ENCODE results near the gene ST8SIA5.

The ST8SIA5 gene

GRCh38 chr18:46676182-46676835, 80.5 kb downstream of the ST8SIA5 start:
- Histone ChIP-seq H2AFZ (ENCODE audit: low read length, unreplicated experiment) (no peak overlapping the region), H3K4me1 (ENCODE audit: control insufficient read depth, insufficient read depth, low read length, unreplicated experiment) (peaks cover 4% of the 10 kb centered on the region), H3K27ac (ENCODE audit: low read depth, low read length) (no peak overlapping the region), H3K4me3 (ENCODE audit: low read depth, low read length) (no peak overlapping the region), H3K79me2 (ENCODE audit: control insufficient read depth, insufficient read depth, low read length, unreplicated experiment) (no peaks in the 10 kb centered on the region), H3K36me3 (ENCODE audit: insufficient read depth, low read length) (no peaks in the 10 kb centered on the region), H3K27me3 (ENCODE audit: insufficient read depth, low read length) (peaks cover 48% of the 10 kb centered on the region)

DNA sequence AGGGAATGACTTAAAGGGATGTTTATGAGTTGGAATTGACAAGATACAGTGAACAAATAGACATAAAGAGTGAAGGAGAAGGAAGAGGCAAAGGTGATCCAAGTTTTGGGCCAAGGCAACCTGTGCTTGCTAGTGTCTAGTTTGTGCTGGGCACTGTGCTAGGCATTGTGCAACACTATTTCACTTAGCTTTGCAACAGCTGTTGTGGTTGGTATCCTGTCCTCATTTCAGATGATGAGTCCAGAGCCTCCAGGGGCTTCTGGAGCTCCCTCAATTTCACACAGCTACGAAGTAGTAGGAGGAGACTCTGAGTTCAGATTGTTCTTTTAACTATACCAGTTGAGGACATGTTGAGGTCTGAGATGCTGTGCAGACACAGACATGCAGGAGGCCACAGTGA, 81.7 kb downstream of the ST8SIA5 start:
- Histone ChIP-seq H2AFZ (ENCODE audit: low read length, unreplicated experiment) (no peak overlapping the region), H3K27me3 (ENCODE audit: insufficient read depth, low read length) (peaks cover 59% of the 10 kb centered on the region), H3K27ac (ENCODE audit: low read depth, low read length) (no peak overlapping the region), H3K79me2 (ENCODE audit: control insufficient read depth, insufficient read depth, low read length, unreplicated experiment) (no peaks in the 10 kb centered on the region), H3K4me3 (ENCODE audit: low read depth, low read length) (no peak overlapping the region), H3K4me1 (ENCODE audit: control insufficient read depth, insufficient read depth, low read length, unreplicated experiment) (peaks cover 4% of the 10 kb centered on the region), H3K36me3 (ENCODE audit: insufficient read depth, low read length) (no peaks in the 10 kb centered on the region)

- Histone ChIP-seq H3K4me1 (ENCODE audit: control insufficient read depth, insufficient read depth, low read length, unreplicated experiment) (peaks cover 4% of the 10 kb centered on the region), H3K4me3 (ENCODE audit: low read depth, low read length) (no peak overlapping the region), H3K27me3 (ENCODE audit: insufficient read depth, low read length) (peaks cover 60% of the 10 kb centered on the region)
These were observed 84.5 kb downstream of the ST8SIA5 start for GRCh38 chr18:46672062-46672970.

DNA sequence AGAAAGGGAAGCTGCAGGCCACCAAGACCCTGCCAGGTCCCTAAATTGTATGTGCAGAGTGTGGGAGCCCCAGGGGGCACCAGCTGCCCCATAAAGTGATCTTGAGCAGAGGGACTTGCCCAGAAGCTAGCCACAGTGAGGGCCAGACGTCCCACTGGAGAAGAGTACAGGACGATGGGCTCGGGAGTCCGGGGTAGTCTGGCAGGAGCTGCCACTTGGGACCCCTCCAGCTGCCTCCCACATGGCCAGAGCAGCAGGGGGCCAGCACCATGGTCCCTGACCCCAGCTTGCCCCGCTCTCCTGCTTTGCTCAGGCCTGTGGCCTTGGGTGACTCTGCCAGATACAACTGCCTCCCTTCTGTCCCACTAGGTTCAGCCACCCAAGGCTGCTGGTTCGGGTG, 88.2 kb downstream of the ST8SIA5 start:
- Histone ChIP-seq H3K4me3 (ENCODE audit: low read depth, low read length) (no peak overlapping the region), H3K4me1 (ENCODE audit: control insufficient read depth, insufficient read depth, low read length, unreplicated experiment) (no peaks in the 10 kb centered on the region), H3K27ac (ENCODE audit: low read depth, low read length) (no peak overlapping the region), H3K36me3 (ENCODE audit: insufficient read depth, low read length) (no peaks in the 10 kb centered on the region), H3K79me2 (ENCODE audit: control insufficient read depth, insufficient read depth, low read length, unreplicated experiment) (no peaks in the 10 kb centered on the region), H2AFZ (ENCODE audit: low read length, unreplicated experiment) (no peak overlapping the region), H3K27me3 (ENCODE audit: insufficient read depth, low read length) (peaks cover 48% of the 10 kb centered on the region)

More at GRCh38 chr18:46672062-46672970, 84.5 kb downstream of the ST8SIA5 start:
- Histone ChIP-seq H3K79me2 (ENCODE audit: control insufficient read depth, insufficient read depth, low read length, unreplicated experiment) (no peaks in the 10 kb centered on the region), H3K27ac (ENCODE audit: low read depth, low read length) (no peak overlapping the region), H3K36me3 (ENCODE audit: insufficient read depth, low read length) (no peaks in the 10 kb centered on the region), H2AFZ (ENCODE audit: low read length, unreplicated experiment) (no peak overlapping the region)

DNA sequence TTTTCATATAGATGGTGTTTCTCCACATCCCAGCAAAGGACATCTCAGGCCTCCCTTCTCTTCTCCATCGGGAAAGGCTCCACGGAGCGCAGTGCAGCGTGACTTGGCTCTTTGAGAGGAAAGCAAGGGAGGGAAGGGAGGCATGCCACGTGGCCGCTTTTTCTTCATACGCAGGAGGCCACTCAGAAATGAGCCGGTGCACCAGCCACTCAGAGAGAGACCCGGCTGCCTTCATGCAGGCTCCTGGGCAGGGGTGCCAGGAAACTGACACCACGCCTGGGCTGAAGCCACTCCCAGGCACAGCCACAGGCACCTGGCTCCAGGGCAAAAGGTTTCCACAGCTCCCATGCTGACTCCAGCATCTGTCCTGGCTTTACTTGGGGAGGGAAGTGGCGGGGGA, 88.7 kb downstream of the ST8SIA5 start:
- no peaks in the 10 kb centered on the region for H3K36me3 ChIP-seq (ENCODE audit: insufficient read depth, low read length)
- no peak overlapping the region for H3K27ac ChIP-seq (ENCODE audit: low read depth, low read length)
- no peak overlapping the region for H3K4me3 ChIP-seq (ENCODE audit: low read depth, low read length)
- H3K27me3 ChIP-seq (ENCODE audit: insufficient read depth, low read length): peaks cover 48% of the 10 kb centered on the region
- no peaks in the 10 kb centered on the region for H3K4me1 ChIP-seq (ENCODE audit: control insufficient read depth, insufficient read depth, low read length, unreplicated experiment)
- no peaks in the 10 kb centered on the region for H3K79me2 ChIP-seq (ENCODE audit: control insufficient read depth, insufficient read depth, low read length, unreplicated experiment)
- no peak overlapping the region for H2AFZ ChIP-seq (ENCODE audit: low read length, unreplicated experiment)

GRCh38 chr18:46663539-46663938, 93.3 kb downstream of the ST8SIA5 start:
- Histone ChIP-seq H3K36me3 (ENCODE audit: insufficient read depth, low read length) (no peaks in the 10 kb centered on the region), H3K4me1 (ENCODE audit: control insufficient read depth, insufficient read depth, low read length, unreplicated experiment) (no peaks in the 10 kb centered on the region), H3K4me3 (ENCODE audit: low read depth, low read length) (no peak overlapping the region), H3K27me3 (ENCODE audit: insufficient read depth, low read length) (peaks cover 18% of the 10 kb centered on the region), H2AFZ (ENCODE audit: low read length, unreplicated experiment) (no peak overlapping the region), H3K27ac (ENCODE audit: low read depth, low read length) (no peak overlapping the region), H3K79me2 (ENCODE audit: control insufficient read depth, insufficient read depth, low read length, unreplicated experiment) (no peaks in the 10 kb centered on the region)

DNA sequence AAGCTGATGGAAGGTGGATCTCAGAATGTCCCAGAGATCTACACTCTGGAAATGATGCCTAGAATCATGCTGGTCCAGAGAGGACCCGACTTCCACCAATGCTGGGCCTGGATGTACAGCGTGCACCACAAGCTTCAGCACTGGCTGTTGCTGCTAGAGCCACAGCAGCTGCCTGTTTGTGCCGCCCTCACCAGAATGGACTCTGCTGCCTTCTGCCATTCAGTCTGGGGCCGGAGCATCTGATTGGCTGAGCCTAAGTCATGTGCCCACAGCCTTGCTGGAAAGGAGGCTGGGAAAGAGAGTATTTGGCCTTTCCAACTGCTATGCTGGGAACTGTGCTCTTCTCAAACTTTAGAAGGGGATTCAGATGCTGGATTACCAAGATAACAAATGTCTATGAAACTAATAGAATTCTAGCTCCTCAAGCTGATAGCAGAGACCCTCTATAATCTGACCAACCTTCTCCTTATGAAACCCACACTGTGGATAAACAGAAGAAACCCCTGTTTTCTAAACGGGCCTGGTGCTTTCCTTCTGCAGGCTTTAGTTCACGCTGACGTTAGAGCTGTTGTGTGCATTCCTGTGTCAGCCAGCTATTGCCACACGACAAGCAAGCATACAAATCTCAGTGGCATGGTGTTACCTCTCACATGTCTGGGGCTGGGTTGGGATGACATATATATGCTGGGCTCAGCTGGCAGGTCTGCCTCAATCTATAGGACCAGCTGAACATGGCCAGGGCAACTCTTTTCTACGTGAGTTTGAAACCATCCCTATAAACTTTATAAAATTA, 95.7 kb downstream of the ST8SIA5 start:
- H3K27ac ChIP-seq (ENCODE audit: low read depth, low read length): no peak overlapping the region

DNA sequence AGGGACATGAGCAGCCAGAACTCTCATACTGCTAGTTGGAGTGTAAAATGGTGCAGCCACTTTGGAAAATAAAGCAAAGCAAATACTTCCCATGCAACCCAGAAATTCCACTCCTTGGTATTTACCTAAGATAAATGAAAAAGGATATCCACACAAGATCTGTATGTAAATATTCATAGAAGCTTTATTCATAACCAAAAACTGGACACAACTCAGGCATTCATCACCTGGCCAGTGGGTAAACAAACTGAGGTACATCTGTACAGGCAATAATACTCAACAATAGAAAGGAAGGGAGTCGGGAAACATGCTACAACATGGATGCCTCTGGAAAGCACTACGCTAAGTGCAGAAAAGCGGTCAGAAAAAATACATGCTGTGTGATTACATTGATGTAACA, 97.4 kb downstream of the ST8SIA5 start:
- H3K4me3 ChIP-seq (ENCODE audit: low read depth, low read length): no peak overlapping the region
- no peaks in the 10 kb centered on the region for H3K79me2 ChIP-seq (ENCODE audit: control insufficient read depth, insufficient read depth, low read length, unreplicated experiment)
- H2AFZ ChIP-seq (ENCODE audit: low read length, unreplicated experiment): no peak overlapping the region
- no peak overlapping the region for H3K27ac ChIP-seq (ENCODE audit: low read depth, low read length)
- peaks cover 26% of the 10 kb centered on the region for H3K27me3 ChIP-seq (ENCODE audit: insufficient read depth, low read length)
- no peaks in the 10 kb centered on the region for H3K4me1 ChIP-seq (ENCODE audit: control insufficient read depth, insufficient read depth, low read length, unreplicated experiment)
- H3K36me3 ChIP-seq (ENCODE audit: insufficient read depth, low read length): no peaks in the 10 kb centered on the region

More for the DNA sequence above, 95.7 kb downstream of the ST8SIA5 start:
- Histone ChIP-seq H3K79me2 (ENCODE audit: control insufficient read depth, insufficient read depth, low read length, unreplicated experiment) (no peaks in the 10 kb centered on the region), H3K36me3 (ENCODE audit: insufficient read depth, low read length) (no peaks in the 10 kb centered on the region), H3K27me3 (ENCODE audit: insufficient read depth, low read length) (peaks cover 18% of the 10 kb centered on the region), H3K4me3 (ENCODE audit: low read depth, low read length) (no peak overlapping the region), H2AFZ (ENCODE audit: low read length, unreplicated experiment) (no peak overlapping the region), H3K4me1 (ENCODE audit: control insufficient read depth, insufficient read depth, low read length, unreplicated experiment) (no peaks in the 10 kb centered on the region)

DNA sequence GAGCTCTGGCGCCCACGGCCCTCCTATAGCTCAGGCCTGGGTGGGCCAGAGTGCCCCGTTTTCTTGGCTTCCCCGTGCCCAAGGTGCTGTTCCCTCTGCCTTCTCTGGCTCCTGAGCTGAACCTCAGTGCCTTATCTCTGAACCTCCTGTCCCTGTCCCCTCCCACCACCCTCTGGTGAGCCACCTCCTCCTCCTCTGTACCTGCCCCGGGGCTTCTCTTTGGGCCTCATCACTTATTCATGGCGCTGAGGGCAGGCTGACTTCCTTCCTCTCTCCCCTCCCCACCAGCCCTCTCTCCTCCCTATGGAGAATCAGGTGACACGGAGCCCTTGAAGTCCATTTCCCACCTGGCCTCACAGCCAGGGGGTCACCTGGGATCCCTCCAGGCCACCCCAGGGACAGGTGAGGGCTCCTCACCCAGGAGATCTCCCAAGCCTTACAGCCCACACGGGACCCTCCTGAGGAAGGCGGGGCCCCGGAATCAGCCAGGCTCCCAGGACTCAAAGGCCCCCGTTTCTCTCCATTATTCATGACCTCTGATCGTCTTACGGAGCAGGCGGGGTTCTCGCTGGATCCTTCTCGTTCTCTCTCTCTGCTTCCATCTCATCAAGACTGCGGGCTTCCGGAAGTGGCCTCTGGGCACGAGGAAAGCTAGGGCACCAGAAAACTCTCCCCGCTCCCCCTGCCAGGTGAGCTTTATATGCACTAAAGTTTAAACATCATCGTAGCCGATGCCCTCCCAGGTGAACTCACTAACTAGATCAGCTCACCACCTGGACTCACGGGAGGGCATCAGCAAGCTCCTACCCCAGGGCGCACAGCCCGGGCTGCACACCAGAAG, 99.5 kb downstream of the ST8SIA5 start, which contains the start of gene LOXHD1:
Gene LOXHD1, minus strand, starts transcription at position 106 of the 841 bp plus-strand sequence. CDS start 187 bp downstream, outside the sequence.
- Histone ChIP-seq H3K36me3 (ENCODE audit: insufficient read depth, low read length) (no peaks in the 10 kb centered on the region), H2AFZ (ENCODE audit: low read length, unreplicated experiment) (no peak within 1 kb of the TSS), H3K27ac (ENCODE audit: low read depth, low read length) (no peak within 1 kb of the TSS), H3K27me3 (ENCODE audit: insufficient read depth, low read length) (peaks cover 30% of the 10 kb centered on the region), H3K79me2 (ENCODE audit: control insufficient read depth, insufficient read depth, low read length, unreplicated experiment) (no peaks in the 10 kb centered on the region), H3K4me3 (ENCODE audit: low read depth, low read length) (no peak within 1 kb of the TSS), H3K4me1 (ENCODE audit: control insufficient read depth, insufficient read depth, low read length, unreplicated experiment) (no peaks in the 10 kb centered on the region)

Measured in ACC112 (cell line).